AG20443 (cell line): ENCODE results near the gene MEX3A.
"Not testable (repeated sequence)": the region's sequence is repeated elsewhere in the genome, so short reads cannot be mapped to it uniquely, and the experiment has no call there.

Experiments
- DNase-seq: peaks from one replicate; pipeline ENCODE4 v3.0.0; 2012; ENCODE audit warnings: low spot score, mixed read lengths

Gene MEX3A

GRCh38 chr1:156078728-156079127 lies 3.5 kb downstream of the MEX3A start:
- no peak for DNase-seq

GRCh38 chr1:156077430-156077760 lies 4.9 kb downstream of the MEX3A start:
- no peak for DNase-seq

GRCh38 chr1:156076609-156077429 lies 5.4 kb downstream of the MEX3A start:
- no peak for DNase-seq

- no peak for DNase-seq
Measured at GRCh38 chr1:156075775-156076204, 6.5 kb downstream of the MEX3A start.

- DNase-seq, result no peak
Measured at GRCh38 chr1:156075162-156075561, 7.1 kb downstream of the MEX3A start.

GRCh38 chr1:156074661-156075060 lies 7.6 kb downstream of the MEX3A start:
- DNase-seq, result no peak

GRCh38 chr1:156073740-156074139 lies 8.5 kb downstream of the MEX3A start:
- no peak for DNase-seq

GRCh38 chr1:156073110-156073687 lies 9.1 kb downstream of the MEX3A start:
- no peak for DNase-seq

- DNase-seq, result no peak
Measured at GRCh38 chr1:156072251-156072650, 10.0 kb downstream of the MEX3A start.

GRCh38 chr1:156071332-156071816 lies 10.9 kb downstream of the MEX3A start:
- DNase-seq, result not testable (repeated sequence)

- DNase-seq, result no peak
Measured at GRCh38 chr1:156070548-156070947, 11.7 kb downstream of the MEX3A start.

- DNase-seq, result no peak
Measured at GRCh38 chr1:156069490-156070455, 12.5 kb downstream of the MEX3A start.

GRCh38 chr1:156067262-156067661 lies 15.0 kb downstream of the MEX3A start:
- DNase-seq, result no peak

GRCh38 chr1:156065871-156066270 lies 16.4 kb downstream of the MEX3A start:
- no peak for DNase-seq

- DNase-seq, result no peak
Measured at GRCh38 chr1:156065212-156065611, 17.1 kb downstream of the MEX3A start.

GRCh38 chr1:156064615-156065014 lies 17.6 kb downstream of the MEX3A start:
- no peak for DNase-seq

GRCh38 chr1:156063997-156064285 lies 18.3 kb downstream of the MEX3A start:
- DNase-seq, result no peak

GRCh38 chr1:156062189-156062588 lies 20.1 kb downstream of the MEX3A start:
- DNase-seq, result peak; percentile 49

GRCh38 chr1:156060937-156061636 lies 21.2 kb downstream of the MEX3A start, which contains the start of gene RAB25:
Gene RAB25, plus strand, starts transcription at chr1:156061160. Its CDS starts 241 bp downstream, at chr1:156061401.
- DNase-seq, result no peak

GRCh38 chr1:156056326-156056849 lies 25.9 kb downstream of the MEX3A start:
- DNase-seq, result no peak

GRCh38 chr1:156055281-156056048 lies 26.8 kb downstream of the MEX3A start:
- no peak for DNase-seq
